ENCODE data around the gene PDHX.

GRCh38 chr11:34997952-34998528 lies 81.6 kb downstream of the PDHX start:
- peak in 10 of 12 donors; percentile 23 to 68 (median 52) for TF ChIP-seq CTCF (IDR thresholded peaks at IDR 0.05)
- no peak for TF ChIP-seq POLR2A (IDR thresholded peaks at IDR 0.05)

All from heart left ventricle (tissue), 13 donors.